OCI-M2 (cell line): ENCODE measurements around the gene STK24.

ENCODE experiments used
- DNase-seq: peaks from one replicate; lab custom pipeline; 2025; ENCODE audit not compliant: unreplicated experiment; lab: John Stamatoyannopoulos, UW

The STK24 gene

GRCh38 chr13:98557937-98558792 is 18.7 kb downstream of the STK24 start:
- DNase-seq = no peak

GRCh38 chr13:98556968-98557631 is 19.8 kb downstream of the STK24 start:
- no peak for DNase-seq

DNA sequence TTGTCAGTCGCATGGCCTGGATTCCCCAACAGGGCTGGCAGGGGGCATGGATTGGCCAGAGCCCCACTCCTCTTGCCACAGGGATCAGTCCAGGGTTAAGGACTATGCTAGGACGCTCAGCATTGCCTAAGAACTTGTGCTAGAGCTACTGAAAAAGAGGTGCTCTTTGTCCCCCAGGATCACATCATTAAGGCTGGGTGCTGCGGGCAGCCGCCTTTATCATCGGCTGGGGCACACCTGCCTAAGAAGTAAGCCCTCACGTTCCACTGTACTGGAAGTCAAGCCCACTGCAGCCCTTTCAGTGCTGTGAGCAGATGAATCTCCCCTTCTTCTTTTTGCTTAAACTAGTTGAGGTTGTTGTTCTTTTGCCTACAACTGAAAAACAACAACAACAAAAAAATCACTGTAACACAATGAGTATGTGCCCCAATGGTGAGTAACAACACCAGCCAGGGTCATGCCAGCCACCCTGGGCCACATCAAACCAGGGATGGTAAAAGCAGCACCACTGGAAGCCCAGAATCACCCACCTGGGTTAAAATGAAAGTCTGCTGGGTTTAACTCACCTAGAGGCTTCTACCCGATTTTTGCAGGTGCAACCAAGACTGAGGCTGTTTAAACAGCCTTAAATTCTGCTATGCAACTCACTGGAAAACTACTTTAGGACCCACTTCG is 20.6 kb downstream of the STK24 start:
- no peak for DNase-seq

GRCh38 chr13:98549728-98550317 is 27.1 kb downstream of the STK24 start:
- DNase-seq = no peak

GRCh38 chr13:98549006-98549727 is 27.7 kb downstream of the STK24 start:
- no peak for DNase-seq

- no peak for DNase-seq
Measured at GRCh38 chr13:98548230-98548629, 28.7 kb downstream of the STK24 start.

GRCh38 chr13:98547455-98547854 is 29.5 kb downstream of the STK24 start:
- no peak for DNase-seq

DNA sequence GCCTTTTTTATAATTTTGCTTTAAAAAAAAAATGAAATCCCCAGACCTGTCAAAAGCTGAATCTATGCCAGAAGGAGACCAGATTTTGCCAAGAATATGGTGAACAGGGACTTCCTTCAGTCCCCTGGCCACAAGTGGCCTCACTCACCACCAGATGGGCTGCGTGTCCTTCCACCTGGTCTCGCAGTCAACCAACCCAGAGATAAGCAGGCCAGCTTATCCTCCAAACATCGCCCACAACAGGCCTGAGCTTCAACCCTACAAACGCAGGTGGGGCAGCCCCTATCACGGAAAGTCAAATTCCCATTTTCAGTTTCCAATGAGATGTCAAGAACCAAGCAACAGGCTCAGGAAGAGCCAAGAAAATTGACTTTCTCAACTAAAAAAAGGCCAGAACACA is 30.5 kb downstream of the STK24 start:
- no peak for DNase-seq

DNA sequence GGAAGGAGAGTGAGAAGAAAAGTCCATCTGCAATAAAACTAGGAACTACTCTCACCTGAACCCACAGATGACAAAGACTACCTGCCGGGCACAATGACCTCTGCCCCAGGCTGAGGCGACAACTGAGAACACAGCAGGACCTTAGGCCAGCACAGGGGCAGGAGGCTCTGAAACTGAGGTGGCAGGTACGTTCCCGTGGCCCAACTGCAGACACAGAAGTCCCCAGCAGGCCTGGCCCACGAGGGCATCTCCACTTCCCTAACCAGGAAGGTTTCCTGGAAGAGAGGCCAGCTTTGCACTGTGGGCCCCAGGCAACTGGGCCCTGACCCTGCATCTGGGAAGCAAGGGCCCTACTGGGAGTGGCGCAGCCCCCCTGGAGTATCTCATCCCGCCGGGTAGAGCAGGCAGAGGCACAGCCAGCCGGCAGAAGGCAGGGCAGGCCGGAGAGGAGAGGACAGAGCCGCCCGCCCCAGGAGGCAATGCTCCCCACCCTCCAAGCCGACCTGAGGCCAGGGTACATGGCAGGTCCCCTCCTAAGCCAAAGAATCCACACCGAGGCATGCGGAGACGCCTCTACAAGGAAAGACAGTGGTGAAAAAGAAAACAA is 32.7 kb downstream of the STK24 start:
- no peak for DNase-seq

DNA sequence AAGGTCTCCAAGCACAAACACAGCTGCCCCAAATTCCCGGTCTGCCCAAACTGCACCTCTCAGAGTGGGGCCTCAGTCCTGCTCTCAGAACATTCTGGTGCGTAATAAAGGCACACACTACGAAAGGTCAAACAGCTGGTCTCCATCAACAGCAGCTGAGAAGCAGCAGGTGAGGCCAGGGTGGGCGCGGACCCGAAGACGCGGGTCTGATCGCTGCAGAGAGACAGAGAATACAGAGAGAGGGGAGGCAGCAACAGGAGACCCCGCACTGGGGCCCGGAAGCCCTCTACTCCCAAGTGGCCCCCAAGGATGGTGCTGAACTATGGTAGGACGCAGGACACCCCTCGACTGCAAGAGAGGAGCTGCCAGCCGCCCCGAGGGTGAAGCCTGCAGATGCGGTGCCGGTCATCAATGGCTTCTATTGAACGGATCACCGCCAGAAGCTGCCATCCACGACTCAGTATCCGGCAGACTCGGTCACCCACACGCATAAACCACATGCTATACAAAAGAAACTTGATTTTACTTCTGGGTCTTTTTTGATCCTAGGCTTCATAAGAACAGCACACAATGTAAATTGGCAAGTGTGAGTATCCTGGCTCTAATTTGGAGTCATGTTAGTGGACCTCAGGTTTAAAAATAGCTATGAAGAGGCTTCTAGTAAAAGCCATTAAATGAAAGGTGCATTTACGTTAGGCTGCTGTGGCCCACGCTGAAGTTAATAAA is 33.4 kb downstream of the STK24 start:
- no peak for DNase-seq

DNA sequence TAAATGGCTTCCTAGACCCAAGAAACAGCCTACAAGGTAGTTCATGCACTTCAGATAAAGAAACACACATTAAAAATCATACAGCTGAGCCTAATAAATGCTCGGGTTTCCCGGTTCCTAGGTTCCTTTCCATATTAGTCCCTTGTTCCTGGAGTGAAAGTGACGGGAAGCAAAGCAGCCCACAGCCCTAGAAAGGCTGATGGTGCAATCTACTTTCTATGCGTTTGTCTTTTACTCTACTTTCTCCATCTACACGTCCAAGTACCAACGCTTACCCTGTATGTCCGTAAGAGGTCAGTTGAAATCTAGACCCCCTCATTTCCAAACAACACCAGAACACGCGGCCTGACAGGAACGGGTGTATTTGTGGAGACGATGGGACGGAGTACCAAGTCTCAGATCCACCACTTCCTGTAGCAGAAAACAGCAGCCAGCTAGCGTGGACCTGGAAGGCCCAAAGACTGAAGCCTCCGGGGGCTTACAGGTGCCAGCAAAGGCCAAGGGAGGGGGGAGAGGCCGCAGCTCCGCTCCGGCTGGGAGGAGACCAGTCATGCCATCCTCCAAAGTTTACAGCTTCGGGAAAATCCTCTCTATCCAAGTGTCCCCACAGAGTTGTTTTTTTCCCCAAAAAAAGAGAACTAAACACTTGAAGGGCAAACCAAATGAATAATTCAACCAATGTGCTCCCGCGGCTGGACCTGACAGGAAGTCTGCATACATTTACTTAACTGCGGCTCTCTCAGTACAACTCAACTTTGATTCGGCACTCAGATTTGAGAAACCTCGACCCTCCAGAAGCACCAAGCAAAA is 34.1 kb downstream of the STK24 start:
- DNase-seq = no peak

DNA sequence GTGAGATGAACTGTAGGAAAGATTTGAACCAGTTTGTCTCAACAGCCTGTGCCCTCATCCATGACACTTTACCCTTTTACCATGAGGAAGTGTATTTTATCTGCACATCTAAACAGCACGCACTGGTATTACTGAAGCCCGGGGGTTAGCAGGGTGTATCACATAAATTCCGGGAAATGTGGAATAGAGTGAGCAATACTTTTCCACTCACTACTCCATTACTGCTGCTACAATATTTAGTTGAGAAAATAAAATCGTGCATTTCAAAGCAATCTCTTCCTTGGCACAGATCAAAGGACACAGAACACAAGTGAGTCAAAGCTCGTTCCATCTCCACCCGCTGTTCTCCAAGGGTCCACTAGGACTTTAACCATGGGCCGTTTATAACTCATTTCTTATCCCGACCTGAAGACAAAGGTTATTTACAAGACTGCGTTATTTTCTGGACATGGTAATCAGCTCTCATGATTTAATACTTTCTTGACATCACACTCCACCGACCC is 35.2 kb downstream of the STK24 start:
- no peak for DNase-seq

- no peak for DNase-seq
Measured at GRCh38 chr13:98541191-98541590, 35.7 kb downstream of the STK24 start.

- no peak for DNase-seq
Measured at GRCh38 chr13:98540476-98540875, 36.4 kb downstream of the STK24 start.

DNA sequence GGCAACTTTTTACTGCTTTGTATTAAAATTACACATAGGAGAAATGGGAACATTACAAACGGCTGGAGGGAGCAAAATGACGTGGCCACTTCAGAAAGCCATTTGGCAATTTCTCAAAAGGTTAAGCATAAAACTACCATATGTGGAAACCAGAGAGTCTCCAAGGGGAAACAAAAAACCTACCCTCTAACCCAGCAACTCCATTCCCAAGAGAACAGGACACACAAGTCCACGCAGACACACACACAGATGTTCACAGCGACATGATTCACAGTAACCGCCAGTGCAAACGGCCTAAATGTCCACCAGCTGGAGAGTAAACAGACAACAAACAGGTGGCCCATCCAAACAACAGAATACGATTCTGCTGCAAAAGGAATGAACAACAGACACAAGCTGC is 37.2 kb downstream of the STK24 start:
- no peak for DNase-seq

- DNase-seq = no peak
Measured at GRCh38 chr13:98538876-98539275, 38.0 kb downstream of the STK24 start.

DNA sequence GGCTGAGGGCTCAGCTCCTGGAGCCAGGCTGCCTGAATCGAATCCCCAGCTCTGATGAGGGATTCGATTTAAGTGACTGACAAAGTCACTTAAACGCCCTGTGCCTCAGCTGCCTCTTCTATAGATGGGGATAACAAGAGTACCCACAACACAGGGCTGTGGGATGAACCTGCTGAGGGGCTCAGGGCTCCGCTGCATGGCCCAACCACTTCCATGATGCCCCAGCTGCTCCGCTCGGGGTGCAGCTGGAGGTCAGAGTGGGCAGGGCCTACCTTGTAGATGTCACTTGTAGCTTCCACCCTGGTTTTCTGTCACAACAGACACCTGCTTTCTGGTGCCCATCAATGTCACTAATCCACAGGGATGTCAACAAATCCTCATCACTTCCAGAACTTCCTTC is 39.2 kb downstream of the STK24 start:
- no peak for DNase-seq

- DNase-seq = no peak
Measured at GRCh38 chr13:98537306-98537705, 39.6 kb downstream of the STK24 start.

GRCh38 chr13:98536729-98537128 is 40.2 kb downstream of the STK24 start:
- no peak for DNase-seq
